NK-92 (cell line): Measurements from ENCODE around the gene C1QTNF4.
"Not testable (repeated sequence)": the region's sequence is repeated elsewhere in the genome, so short reads cannot be mapped to it uniquely, and the experiment has no call there.

ENCODE experiments used
- DNase-seq: peaks from one replicate; lab custom pipeline; 2025; ENCODE audit not compliant: unreplicated experiment; lab: John Stamatoyannopoulos, UW

C1QTNF4 gene

GRCh38 chr11:47569646-47570045, 24.6 kb downstream of the C1QTNF4 start:
- DNase-seq = no peak

GRCh38 chr11:47566149-47566698, 28.0 kb downstream of the C1QTNF4 start:
- DNase-seq = no peak

GRCh38 chr11:47565340-47566148, 28.7 kb downstream of the C1QTNF4 start, which contains the start of gene PTPMT1:
PTPMT1 (plus strand) TSS chr11:47565599; CDS start chr11:47565623, 24 bp downstream.
- no peak for DNase-seq

- no peak for DNase-seq
Observed at GRCh38 chr11:47564933-47565339, 29.3 kb downstream of the C1QTNF4 start.

GRCh38 chr11:47564366-47564765, 29.8 kb downstream of the C1QTNF4 start:
- DNase-seq = not testable (repeated sequence)

GRCh38 chr11:47562393-47562792, 31.8 kb downstream of the C1QTNF4 start:
- not testable (repeated sequence) for DNase-seq

GRCh38 chr11:47560426-47560825, 33.8 kb downstream of the C1QTNF4 start:
- no peak for DNase-seq

GRCh38 chr11:47558695-47559094, 35.5 kb downstream of the C1QTNF4 start:
- DNase-seq = no peak

- not testable (repeated sequence) for DNase-seq
Observed at GRCh38 chr11:47557004-47557403, 37.2 kb downstream of the C1QTNF4 start.

GRCh38 chr11:47553406-47553743, 40.8 kb downstream of the C1QTNF4 start:
- no peak for DNase-seq

GRCh38 chr11:47552566-47553405, 41.4 kb downstream of the C1QTNF4 start, which contains the start of gene CELF1:
CELF1 (minus strand) TSS chr11:47553132; CDS start chr11:47499523, 53,609 bp downstream.
- peak; percentile 28 for DNase-seq

GRCh38 chr11:47552056-47552565, 42.1 kb downstream of the C1QTNF4 start:
- no peak for DNase-seq

GRCh38 chr11:47551086-47551485, 43.1 kb downstream of the C1QTNF4 start:
- DNase-seq = no peak

GRCh38 chr11:47550288-47551047, 43.7 kb downstream of the C1QTNF4 start:
- no peak for DNase-seq

- DNase-seq = not testable (repeated sequence)
Observed at GRCh38 chr11:47546274-47546673, 47.9 kb downstream of the C1QTNF4 start.

- no peak for DNase-seq
Observed at GRCh38 chr11:47545298-47545697, 48.9 kb downstream of the C1QTNF4 start.

GRCh38 chr11:47541070-47541469, 53.1 kb downstream of the C1QTNF4 start:
- DNase-seq = no peak

GRCh38 chr11:47539681-47540039, 54.6 kb downstream of the C1QTNF4 start:
- DNase-seq = no peak
